GM19035 (cell line): ENCODE data around the gene STX10.
"Not testable (repeated sequence)": the region's sequence is repeated elsewhere in the genome, so short reads cannot be mapped to it uniquely, and the experiment has no call there.

Experiments
- ATAC-seq: cut with Tn5 transposase; IDR thresholded peaks from one replicate; pipeline ENCODE4 v1.9.1; 2021; ENCODE audit not compliant: unreplicated experiment

The STX10 gene

DNA sequence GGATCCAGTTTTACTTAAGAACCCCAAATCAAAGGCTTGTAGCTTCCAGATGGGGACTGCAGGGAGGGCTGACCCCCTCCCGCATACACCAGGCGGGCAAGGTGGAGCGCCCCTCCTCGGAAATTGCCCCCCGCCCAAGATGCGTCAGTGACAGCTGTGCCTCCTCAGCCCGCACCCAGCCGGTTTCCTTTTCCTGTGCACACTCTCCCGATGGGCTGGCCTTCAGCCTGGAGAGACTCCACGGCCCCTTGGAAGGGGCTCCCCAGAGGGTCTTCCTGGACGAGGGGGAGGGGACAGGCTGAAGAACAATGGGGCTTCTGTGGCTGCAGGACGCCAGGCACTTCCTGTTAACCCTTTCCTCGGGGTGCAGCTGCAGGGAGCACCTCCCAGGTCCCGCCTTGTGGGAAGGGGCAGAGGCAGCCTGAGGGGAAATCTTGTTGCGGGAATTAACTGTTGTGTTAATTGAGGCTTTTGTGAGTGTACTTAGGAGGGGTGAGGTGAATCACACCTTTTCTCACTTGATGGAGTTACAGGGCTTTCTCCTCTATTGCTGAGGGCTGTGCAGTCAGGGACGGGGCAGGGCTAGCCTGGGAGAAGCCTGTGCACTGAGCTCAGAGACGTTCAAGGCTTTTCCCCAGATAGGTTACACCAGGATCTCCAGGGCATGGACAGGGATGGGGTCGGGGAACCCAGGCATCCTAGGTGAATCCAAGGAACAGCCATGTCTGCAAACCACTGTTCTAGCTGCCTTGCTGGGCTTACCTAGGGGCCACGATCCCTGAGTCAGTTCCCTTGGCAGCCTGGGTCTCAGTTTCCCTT lies 14.4 kb upstream of the STX10 start:
- no peak for ATAC-seq

GRCh38 chr19:13163609-13164342 lies 13.6 kb upstream of the STX10 start:
- no peak for ATAC-seq

DNA sequence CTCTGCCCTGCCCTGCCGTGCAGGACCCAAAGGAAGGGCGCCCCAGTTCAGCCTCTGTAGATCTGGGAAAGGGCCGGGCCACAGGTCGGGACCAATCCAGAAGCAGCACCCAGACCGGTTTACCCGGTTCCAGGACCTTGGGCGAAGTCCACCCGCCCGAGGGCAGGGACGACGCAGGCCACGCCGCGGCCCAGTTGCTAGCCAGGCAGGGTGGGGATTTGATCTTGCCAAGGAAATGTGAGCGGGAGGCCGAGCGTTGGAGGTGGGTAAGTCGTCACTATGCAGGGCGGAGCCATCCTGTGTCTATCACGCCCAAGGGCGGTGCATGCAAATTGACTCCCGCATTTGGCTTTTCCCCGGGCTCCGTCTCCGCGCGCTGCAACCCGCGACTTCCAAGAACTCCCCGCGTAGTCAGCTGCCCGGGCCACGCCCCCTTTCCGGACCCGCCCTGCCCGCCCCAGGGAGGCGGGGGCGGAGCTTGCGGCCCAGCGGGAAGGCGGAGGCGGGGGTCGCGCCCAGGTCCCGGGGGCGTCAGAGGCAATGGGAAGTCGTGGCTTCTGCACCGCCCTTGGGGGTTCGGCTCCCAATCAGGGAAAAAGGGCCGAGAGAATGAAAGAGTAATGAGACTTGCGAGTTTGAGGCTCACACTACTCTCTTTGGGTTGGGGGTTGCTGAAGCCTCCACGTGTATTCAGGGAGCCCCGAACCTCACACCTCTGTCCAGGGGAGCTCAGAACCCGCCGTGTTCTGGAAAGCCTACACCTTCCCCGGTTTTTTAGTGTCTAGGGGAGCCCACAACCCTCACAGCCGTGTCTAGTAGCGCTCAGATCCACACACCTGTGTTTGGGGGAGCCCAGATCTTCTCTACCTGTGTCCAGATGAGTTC lies 12.8 kb upstream of the STX10 start:
- ATAC-seq: no peak

DNA sequence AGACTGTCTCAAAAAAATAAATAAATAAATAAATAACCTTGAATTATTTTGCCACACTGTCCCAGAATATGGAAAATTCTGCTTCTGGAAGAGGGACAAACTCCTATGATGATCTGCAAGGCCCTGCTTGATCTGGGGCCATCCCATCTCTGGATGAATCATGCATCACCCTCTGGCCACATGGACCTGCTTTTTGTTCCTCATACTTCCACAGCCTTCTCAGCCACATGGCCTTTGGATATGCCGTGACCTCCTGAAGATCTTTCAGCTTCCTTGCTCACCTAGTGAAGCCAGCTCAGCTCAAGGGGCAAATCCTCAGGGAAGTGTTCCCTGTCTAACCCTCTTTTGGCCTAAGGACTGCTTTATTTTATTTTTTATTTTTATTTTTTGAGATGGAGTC lies 10.4 kb upstream of the STX10 start:
- no peak for ATAC-seq

- no peak for ATAC-seq
These were observed 9.5 kb upstream of the STX10 start for GRCh38 chr19:13159713-13160112.

DNA sequence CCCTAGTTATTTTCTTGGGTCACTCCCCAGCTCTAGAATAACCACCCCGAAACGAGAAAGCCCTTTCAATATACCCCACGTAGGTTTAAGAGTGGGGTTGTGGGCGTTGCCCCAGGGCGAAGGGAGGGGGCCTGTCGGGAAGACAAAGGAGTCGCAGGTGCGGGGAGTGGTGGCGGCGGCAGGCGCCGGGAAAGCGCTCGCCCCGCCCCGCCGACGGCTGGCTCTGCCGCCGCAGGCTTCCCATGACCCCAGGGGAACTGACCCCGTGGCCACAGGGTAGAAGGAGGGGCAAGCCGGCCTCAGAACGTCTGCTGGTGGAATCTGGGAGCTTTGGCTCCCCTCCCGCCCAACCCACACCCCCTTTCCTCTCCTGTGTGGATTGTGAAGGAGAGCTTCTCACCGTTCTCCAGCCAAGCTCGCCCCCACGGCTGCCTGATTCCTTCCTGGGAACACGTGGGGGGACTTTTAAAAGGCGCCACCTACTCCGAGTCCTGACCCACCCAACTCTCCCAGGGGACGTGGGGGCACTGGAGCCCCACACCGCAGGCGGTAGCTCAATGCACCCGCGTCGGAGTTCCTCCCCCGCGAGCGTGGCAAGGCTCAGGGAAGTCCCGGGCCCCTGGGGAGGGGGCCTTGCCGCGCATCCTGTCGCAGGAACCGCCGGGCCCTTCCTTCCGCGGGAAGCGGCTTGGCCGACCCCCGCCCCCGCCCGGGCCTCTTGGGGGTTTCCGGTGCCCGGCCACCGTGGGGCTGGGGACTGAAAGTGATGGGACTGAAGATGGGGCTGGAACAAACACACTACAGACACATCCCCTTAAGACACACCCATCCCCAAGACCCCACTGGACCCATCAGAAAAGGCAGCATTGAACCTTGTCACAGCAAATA lies 5.5 kb upstream of the STX10 start:
- ATAC-seq: no peak

DNA sequence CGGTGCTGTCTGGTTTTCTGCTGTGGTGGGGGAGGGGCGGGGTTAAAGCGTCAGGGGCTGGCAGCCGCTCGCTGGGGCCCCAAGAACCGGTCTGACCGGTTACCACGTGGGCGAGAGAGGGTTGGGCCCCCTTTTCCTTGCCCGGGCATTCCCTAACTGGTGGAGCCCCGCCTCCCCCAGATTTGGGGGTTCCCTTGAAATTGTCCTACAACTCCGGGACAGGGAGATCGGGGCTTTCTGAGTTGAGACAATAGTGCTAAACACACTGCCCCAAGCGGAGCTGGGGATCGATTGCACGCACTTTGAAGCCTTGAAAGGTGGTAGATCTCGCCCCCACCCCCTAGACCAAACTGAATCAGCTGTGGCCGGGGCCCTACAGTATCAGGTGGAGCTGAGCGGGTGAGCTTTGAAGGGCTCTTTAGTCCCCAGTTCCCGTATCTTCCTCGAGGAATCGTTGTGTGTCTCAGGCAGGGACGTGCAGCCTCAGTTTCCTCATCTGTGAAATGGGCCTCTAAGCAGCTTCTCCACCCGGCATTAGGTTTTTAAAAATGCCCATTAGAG lies 4.8 kb upstream of the STX10 start:
- no peak for ATAC-seq

- no peak for ATAC-seq
These were observed 4.1 kb upstream of the STX10 start for GRCh38 chr19:13154241-13154778.

DNA sequence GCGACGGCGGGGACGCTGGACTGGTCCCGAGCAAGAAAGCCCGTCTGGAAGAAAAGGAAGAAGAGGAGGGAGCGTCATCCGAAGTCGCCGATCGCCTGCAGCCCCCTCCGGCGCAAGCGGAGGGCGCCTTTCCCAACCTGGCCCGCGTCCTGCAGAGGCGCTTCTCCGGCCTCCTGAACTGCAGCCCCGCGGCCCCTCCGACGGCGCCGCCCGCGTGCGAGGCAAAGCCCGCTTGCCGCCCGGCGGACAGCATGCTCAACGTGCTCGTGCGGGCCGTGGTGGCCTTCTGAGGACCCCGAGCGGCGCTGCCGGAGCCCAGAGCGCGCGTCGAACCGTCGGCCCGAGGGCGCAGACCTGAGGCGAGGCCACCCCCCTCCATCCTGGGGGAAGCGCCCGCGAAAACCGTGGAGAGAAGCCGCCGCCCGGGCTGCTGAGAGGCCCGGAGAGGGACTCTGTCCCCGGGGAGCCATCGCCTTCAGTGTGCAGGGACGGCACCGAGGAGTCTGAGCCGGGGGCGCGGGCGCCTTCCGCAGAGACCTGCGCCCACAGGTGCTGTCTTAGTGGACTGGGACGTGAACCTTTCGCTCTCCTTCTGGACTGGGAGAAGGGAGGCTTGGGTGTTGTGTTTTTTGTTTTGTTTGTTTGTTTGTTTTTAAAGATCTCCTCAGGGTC lies 3.5 kb upstream of the STX10 start:
- no peak for ATAC-seq

DNA sequence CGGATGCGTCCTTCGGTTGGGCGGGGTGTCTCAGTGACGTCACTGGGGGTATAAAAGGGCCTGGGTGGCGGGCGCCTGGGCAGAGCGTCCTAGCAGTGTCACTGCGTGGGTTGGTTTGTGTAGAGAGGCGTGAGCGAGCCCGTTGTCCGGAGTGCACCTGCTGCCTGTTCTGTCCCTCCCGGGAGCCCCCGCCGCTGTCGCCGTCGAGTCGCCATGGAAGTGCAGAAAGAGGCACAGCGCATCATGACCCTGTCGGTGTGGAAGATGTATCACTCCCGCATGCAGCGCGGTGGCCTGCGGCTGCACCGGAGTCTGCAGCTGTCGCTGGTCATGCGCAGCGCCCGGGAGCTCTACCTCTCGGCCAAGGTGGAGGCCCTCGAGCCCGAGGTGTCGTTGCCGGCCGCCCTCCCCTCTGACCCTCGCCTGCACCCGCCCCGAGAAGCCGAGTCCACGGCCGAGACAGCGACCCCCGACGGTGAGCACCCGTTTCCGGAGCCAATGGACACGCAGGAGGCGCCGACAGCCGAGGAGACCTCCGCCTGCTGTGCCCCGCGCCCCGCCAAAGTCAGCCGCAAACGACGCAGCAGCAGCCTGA lies 2.9 kb upstream of the STX10 start:
- ATAC-seq: peak; percentile 30

DNA sequence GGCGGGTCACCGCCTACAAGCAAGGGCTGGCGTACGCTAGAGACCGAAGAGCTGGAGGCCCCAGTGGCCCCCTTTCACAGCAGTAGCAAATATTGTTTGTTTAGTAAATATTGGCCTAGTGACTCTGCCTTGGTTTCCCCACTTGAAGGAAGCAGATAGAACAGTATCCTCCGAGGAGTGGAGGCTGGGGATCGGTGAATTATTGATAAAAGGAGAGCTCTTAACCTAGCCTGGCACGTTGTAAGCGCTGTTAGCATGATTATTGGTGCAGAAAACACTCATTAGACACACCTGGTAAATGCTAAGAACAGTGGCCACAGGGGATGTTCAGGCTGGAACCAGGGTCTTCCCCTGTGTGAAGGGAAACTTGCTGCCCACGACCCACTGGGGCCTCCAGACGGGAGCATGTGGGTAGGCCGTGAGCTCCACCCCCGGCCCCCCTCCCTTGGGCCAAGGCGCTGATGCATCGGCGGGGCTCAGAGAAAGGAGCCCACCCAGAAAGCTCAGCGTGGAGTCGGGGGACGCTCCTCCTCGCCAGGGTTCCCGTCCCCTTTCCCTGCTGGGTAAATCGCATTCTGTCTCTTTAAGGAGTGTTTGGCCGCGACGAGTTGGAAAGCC lies 2.3 kb upstream of the STX10 start:
- peak; percentile 2 for ATAC-seq

DNA sequence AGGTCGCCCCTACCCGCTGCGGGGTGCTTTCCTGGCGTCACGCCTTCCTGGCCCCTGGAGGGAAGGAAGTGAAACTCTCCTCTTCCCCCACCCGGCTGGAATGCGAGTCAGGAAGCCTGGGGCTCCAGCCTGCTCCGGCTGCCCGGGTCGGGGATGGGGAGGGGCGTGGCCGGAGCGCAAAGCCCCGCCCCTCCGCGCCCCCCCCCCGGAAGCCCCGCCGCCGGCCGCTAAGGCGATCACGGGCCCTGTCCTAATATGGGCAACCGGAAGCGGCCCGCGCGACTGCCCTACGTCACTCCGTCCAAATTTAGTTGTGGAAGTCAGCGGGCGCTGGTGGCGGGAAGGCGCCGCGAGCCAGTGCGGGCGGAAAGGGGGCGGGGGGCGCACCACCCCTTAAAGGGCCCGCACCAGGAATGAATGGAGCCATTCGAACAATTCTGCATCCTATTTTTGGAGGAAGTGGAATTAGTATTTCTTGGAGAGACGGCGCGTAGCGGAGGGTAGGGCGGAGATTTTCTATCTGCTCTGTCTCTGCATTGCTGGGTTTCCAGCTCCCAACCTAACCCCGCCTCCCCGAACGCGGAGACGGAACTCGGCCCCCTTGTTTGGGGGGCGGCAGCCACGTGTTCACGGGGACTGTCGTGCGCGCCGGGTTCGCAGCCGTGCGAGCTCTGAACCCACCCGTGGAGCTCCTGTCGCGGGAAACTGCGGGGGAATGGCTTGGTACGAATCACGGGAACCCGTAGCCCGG lies 1.6 kb upstream of the STX10 start:
- ATAC-seq: peak; percentile 43

DNA sequence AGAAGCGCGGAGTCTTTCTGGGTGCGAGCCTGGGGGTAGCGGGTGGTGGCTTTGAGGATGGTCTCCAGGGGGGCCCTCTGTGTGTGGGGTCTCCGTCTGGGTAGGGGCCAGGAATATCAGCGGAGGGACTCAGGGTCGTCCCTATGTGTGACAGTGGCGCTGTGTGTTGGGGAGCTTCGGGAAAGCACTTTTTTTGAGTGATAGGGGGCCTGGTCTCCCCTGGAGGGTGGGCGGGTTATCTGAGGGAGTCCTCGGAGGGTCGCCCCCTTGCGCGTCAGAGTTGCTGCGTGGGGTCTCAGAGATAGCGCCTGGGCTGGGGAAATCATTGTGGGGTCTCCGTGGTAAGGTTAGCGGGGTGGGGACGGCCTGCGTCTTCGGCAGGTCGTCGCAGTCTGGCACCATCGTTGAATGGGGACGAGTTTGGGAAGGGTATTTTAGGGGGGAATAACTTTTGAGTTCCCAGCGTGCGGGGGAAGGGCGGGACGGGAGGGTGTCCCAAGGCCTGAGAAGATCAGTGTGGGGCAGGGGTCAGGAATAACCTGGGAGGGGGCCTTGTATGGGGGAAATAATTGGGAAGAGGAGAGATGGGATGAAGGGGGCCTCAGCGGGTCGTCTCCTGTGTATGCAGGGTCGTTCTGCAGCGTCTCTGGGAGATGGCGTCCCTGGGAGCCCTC lies 893 bp upstream of the STX10 start:
- ATAC-seq: peak; percentile 1

DNA sequence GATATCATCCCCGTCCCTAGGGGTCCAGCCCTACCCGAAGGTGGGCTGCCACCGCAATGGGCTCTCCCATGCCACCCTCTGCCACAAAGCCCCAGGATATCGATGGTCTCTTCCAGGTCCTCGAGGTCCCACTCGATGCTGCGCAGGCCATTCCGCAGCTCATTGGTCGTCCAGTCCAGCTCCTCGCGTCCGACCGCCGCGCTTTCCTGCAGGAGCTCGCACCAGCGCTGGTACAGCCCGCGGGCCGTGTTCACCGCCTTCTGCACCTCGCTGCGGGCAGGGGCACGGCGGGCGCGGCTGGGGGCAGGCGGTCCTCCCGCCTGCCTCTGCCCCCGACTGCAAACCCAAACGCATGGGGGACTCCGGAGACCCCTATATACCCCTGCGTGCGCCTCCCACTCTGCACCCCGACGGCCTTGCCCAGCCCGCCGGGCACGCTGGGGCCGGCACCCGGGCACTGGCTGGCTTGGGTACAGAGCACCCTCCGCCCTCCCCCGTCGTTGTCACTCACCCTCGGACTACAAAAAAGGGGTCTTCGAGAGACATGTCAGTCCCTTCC lies 468 bp downstream of the STX10 start:
- peak; percentile 1 for ATAC-seq

DNA sequence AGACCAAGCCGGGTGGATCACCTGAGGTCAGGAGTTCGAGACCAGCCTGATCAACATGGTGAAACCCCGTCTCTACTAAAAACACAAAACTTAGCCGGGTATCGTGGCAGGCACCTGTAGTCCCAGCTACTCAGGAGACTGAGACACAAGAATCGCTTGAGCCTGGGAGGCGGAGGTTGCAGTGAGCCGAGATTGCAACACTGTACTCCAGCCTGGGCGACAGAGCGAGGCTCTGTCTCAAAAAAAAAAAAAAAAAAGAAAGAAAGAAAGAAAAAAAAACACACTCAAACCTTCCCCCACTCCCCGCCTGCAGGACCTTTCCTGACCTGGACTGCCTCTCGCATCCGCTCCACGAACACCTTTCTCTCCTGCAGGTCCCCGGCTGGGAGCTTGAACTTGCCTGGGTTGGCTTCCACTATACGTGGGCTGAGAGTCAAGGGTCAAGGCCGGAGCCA lies 975 bp downstream of the STX10 start:
- not testable (repeated sequence) for ATAC-seq

- no peak for ATAC-seq
These were observed 3.2 kb downstream of the STX10 start for GRCh38 chr19:13146763-13147563.
